ENCODE data around the gene C10orf143.
A peak's percentile ranks its signal among the peaks of the same experiment; 100 is the strongest.

C10orf143 gene

GRCh38 chr10:130050721-130051120 is 59.9 kb downstream of the C10orf143 start:
- no peak for DNase-seq

DNA sequence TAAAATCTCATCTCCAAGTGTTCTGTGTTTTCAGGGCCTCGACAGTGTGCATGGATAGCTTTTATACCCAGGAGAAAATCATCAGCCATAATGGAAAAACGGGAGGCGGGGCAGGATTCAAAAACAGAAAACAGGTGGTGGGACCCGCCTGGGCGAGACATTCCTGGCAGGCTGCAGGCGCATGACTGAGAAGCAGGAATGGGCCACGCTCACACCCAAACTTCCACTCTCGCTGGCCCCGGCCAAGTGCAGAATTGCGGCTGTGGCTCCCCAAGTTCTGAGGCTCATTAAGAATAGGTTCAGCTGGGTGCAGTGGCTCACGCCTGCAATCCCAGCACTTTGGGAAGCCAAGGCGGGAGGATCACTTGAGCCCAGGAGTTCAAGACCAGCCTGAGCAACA is 60.6 kb downstream of the C10orf143 start:
- no peak for DNase-seq

- no peak for DNase-seq
These were observed 61.4 kb downstream of the C10orf143 start for GRCh38 chr10:130049244-130049643.

GRCh38 chr10:130048081-130048480 is 62.5 kb downstream of the C10orf143 start:
- DNase-seq: no peak

DNA sequence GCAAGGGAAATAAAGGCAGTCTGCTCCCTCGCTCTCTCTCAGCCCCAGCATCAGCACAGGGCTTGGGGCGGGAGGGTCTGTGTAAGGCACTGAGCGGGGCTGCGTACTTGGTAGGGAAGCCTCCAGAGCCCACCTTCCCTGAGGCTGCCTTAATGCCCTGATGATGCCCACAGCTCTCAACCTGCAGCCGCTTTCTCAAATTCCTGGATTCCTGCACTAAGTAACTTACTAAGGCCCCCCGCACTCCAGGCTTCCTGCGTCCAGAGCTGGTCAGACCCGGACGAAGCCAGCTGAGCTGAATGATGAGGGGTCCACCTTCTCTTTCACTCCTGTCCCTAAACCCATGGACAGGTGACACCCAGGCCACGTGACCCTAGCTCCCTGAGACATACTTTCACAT is 63.3 kb downstream of the C10orf143 start:
- no peak for DNase-seq

DNA sequence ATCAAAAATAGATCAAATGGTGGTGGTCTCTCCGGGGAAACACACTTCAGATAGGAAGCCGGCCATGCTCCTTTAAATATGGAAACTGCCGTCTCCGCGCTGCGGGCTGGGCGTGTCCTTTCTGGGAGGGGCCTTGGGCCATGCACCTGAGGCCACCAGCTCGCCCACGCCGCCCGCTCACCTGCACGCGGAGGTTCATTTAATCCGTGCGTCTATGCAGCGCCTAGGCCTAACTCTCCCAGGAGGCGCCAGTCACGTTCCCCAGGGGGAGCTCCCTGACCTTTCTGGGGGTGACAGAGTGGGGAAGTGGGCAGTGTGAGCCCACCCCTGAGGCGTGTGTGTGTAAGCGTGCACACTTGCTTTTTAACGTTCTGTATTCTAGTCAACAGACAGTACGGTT is 64.0 kb downstream of the C10orf143 start:
- no peak for DNase-seq

GRCh38 chr10:130045801-130046321 is 64.8 kb downstream of the C10orf143 start:
- DNase-seq: no peak

GRCh38 chr10:130045091-130045652 is 65.5 kb downstream of the C10orf143 start:
- peak; percentile 48 for DNase-seq

DNA sequence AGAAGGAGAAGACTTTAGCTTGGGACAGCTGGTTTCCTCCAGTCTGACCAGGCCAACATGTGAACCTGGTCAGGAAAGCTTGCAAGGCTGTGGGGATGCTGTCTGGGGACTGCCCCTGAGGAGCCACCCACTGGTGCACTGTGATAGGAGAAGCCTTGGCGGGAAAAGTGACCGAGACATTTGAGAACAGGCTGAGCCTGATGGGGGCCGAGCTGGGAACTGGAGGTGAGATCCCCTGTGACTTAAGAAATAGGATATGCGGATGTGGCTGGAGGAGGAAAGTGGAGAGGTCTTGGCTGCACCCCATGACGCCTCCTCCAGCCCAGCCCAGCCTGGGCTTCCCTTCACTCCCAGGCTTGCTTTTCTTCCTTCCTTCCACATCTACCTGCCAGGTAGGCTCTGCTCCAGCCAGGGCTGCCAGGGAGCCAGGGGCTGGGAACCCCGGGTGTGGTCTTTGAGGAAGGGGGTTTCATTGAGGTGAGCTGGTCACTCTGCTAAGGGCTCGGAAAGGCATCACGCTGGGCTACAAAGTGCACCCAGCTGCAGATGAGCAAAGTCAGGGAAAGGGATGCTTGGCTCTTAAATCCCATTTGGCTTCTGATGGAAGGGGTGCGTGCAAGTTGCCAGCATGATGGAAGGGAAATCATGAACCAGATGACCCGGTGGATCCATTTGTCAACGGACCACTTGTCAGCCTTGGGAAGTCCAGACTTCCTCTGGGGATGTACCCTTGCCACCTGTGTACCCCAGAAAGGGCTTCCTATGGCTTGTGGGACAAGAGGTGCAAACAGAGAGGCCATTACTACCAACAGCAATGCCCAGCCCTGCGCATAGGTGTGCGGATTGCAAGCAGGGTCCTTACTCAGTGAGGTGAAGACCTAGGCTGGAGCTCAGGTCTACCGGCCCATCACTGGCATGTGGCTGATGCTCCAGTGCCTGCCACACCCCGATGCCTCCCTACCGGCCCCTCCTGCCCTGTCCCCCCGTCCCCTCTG is 66.3 kb downstream of the C10orf143 start:
- no peak for DNase-seq

DNA sequence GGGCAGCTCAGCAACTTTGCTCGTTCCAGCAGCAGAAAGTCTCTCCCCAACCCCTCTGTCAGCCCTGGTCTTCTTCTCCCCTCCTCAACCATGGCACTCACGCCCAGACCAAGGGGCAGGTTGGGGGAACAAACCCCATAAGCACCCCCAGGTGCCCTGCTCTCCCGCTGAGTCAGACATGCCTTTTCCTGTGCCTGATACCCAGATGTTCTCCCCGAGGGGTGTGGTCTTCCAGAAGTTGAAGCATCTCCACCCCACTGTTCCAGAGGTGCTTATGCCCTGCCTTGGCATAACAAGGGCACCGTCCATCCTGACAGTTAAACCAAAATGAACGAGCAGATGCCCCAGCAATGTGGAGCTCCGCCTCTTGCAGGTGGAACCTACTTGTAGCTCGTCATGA is 67.1 kb downstream of the C10orf143 start:
- DNase-seq: no peak

GRCh38 chr10:130042381-130042780 is 68.2 kb downstream of the C10orf143 start:
- no peak for DNase-seq

DNA sequence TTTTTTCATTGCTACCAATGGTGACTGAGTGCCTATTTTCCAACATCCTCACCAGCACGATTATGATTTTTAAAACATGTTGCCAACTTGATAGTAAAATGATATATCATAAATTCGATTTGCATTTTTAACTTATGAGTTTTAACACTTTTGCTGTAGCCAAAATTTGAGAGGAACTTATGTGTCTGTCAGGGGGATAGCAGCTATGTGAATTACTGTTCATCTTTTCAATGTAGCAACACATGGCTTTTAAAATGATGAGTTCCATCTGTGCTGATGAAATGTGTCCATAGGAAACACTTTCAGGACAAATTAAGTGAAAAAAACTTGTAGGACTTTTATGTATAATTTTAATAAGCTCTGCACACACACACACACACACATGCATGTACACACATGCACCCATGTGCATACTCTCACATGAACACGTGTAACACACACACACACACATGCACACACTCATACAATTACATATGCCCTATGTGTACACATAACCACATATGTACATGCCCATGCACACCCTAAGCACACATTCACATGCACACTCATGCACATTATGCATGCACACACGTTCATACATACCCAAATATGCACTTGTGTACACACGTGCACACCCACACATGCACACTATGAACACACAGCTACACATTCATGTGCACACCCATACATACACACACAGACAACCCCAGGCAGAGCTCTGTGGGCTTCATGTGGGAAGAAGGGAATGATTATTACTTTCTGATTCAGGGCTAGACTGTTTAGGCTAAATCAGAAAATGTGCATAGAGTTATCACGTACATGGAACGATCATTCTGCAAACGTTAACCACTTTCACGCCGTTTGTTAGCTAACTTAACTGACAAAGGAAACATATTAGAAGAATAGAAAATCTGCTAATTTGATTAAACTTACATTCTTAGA is 68.9 kb downstream of the C10orf143 start:
- no peak for DNase-seq

GRCh38 chr10:130040817-130041330 is 69.8 kb downstream of the C10orf143 start:
- no peak for DNase-seq

DNA sequence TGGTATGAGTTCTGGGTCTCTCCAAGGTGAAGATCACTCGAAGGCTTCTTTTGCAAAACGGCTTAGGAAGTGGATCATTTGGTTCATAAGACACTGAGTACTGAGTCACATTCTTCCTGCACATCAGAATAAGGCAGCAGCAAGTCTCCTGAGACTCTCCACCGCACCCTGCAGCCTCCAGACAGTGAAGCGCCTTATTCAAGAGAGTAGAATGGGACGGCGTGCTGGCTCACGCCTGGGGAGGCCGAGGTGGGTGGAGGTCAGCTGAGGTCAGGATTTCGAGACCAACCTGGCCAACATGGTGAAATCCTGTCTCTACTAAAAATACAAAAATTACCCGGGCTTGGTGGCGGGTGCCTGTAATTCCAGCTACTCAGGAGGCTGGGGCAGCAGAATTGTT is 70.3 kb downstream of the C10orf143 start:
- DNase-seq: no peak

DNA sequence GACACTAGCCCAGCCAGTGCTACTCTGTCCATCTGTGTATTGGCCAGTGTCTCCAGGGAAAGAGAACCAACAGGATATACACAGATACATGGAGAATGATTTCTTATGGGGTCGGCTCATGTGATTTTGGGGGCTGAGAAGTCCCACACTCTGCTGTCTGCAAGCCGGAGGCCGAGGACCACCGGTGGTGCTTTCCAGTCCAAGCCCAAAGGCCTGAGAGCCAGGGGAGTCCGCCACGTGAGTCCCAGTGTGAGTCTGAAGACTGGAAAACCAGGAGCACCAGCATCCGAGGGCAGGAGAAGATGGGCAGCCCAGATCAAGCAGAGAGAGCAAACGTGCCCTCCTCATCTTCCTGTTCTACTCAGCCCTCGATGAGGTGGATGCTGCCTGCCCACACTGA is 71.5 kb downstream of the C10orf143 start:
- DNase-seq: no peak

DNA sequence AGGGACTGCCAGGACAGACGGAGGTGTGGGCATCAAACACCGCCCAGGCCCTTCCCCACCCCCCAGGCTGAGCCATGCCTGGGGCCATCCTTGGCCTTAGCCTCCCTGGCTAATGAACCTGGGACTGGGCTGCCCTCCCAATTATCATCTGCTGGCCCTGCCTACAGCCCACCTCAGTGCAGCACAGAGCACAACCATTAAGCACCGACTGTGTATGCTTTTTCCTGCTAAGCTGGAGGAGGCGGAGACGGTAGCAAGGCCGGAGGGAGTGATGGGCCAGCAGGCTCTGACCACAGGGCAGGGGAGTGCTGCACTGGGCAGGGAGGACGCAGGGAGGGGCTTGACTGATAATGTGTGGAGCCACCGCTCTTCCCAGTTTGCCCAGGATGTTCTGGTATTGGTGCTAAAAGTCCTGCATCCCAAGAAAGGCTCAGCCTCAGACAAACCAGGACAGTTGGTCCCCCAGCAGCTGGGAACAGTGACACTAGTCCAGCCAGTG is 72.0 kb downstream of the C10orf143 start:
- no peak for DNase-seq

DNA sequence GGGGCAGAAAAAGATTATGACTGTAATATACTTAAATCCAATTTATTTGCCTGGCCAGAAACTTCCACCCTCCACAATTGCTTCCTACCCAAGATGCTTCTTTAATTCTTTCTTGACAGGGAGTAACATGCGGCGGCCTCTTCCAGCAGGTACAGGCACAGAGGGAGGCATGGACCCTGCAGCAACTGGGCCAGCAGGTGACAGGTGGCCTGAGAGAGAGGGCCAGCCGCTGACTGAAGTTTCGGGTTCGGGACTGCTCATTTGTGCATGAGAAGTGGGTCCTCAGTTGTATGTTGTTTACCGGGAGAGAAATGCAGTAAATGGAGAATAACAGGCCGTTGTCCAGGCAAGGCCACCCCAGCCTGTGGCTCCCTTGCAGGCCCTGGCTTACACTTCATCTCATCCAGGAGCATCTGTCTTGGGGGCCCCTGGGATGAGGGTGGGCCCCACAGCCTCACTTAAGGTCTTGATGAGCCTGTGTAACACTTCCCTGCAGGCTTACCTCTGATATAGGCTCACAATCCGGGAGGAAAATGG is 72.5 kb downstream of the C10orf143 start:
- no peak for DNase-seq

GRCh38 chr10:130037169-130037661 is 73.4 kb downstream of the C10orf143 start:
- DNase-seq: no peak

- DNase-seq: no peak
These were observed 74.1 kb downstream of the C10orf143 start for GRCh38 chr10:130036296-130037065.

DNA sequence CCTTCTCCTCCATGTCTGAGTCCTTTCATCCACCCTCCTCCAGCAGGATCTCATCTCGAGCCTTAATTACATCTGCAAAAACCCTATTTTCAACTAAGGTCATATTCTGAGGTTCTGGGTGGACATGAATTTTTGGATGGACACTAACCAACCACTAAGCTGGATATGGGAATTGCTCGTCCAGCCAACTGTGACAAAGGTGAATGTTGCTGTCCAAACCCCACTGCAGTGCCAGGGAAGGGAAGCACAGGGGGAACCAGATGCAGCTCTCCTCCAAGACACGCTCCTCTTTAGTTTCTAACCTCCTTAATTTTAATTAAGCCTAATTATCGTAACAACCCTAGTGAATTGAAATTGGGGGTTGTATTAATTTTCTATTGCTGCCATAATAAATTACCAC is 81.4 kb downstream of the C10orf143 start:
- DNase-seq: no peak

DNA sequence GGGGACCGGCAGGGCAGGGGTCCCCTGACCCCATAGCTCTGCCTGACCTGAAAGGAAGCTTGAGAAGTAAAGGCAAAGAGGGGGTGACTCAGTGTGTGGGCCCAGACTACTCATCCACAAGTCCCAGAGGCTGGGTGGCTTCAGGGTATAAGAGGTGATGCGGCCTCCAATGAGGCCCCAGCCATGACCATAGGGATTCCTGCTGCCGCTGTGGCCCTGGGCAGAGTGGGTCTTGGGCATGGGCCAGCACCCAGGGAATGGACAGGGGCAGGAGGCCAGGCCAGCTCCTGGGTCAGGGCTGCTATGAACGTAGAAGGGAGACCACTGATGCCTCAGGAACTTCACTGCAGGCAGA is 82.2 kb downstream of the C10orf143 start:
- DNase-seq: no peak

All from 8988T (cell line).